Forelimb muscle (tissue), 1 donor: Measurements from ENCODE around the gene BCL11A. TPM values are rescaled to one million over a fixed set of nuclear protein-coding genes. Genes with fewer than 3 reads are reported as not detected.

Experiments used
- DNase-seq: peaks from one replicate; pipeline ENCODE4 v3.0.0-alpha.2; 2013; ENCODE audit warnings: low read depth
- polyA plus RNA-seq: library from polyadenylated mRNA; unstranded; fragments of 120-200 nt; gene quantifications from one replicate; pipeline ENCODE4 v1.2.1, GENCODE V29; 2013; ENCODE audit not compliant: insufficient read length

BCL11A gene
- polyA plus RNA-seq, 1 donor: 4.9 TPM

DNA sequence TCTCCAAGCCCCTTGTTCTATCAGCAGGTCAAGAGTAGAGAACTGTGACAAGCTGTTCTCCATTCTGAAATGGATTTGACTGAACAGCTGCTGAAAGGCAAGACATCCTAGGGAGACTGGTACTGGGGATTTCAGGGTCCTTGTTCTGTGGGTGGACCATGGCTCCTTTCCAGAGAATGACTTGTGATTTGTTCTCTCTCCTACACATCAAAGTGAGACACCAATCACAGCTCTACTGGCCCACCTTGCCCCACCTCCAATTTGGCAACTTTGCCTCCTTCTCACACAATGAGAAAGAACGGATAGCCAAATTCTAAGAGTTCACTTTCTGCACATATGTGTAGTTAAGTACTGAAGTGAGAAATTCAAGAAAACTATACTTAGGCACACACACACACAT lies 67.4 kb downstream of the BCL11A start:
- no peak for DNase-seq

GRCh38 chr2:60485550-60485949 lies 67.9 kb downstream of the BCL11A start:
- no peak for DNase-seq

DNA sequence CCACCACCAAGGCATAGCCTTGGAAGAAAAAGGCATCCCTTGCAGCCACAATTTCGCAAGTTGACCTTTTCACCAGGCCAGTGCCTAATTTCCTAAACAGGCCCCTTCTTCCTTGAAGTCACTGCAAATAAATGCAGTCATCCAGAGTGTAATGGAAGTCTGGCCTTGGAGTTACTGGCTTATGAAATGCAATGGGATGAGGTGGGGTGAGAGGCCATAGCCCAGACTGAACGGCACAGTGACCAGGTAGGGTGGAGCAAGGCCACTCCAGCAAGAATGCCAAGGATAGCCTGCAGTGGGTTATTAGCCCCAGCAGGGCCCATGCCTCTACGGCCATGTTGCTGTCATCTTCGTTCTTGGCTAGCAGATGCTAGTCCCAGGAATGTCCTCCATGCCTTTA lies 68.4 kb downstream of the BCL11A start:
- no peak for DNase-seq

- no peak for DNase-seq
Observed at GRCh38 chr2:60484133-60484645, 69.3 kb downstream of the BCL11A start.

- no peak for DNase-seq
Observed at GRCh38 chr2:60483401-60483800, 70.1 kb downstream of the BCL11A start.

GRCh38 chr2:60482222-60482621 lies 71.2 kb downstream of the BCL11A start:
- no peak for DNase-seq

- DNase-seq: no peak
Observed at GRCh38 chr2:60481257-60481656, 72.2 kb downstream of the BCL11A start.

- DNase-seq: no peak
Observed at GRCh38 chr2:60480089-60480773, 73.2 kb downstream of the BCL11A start.

DNA sequence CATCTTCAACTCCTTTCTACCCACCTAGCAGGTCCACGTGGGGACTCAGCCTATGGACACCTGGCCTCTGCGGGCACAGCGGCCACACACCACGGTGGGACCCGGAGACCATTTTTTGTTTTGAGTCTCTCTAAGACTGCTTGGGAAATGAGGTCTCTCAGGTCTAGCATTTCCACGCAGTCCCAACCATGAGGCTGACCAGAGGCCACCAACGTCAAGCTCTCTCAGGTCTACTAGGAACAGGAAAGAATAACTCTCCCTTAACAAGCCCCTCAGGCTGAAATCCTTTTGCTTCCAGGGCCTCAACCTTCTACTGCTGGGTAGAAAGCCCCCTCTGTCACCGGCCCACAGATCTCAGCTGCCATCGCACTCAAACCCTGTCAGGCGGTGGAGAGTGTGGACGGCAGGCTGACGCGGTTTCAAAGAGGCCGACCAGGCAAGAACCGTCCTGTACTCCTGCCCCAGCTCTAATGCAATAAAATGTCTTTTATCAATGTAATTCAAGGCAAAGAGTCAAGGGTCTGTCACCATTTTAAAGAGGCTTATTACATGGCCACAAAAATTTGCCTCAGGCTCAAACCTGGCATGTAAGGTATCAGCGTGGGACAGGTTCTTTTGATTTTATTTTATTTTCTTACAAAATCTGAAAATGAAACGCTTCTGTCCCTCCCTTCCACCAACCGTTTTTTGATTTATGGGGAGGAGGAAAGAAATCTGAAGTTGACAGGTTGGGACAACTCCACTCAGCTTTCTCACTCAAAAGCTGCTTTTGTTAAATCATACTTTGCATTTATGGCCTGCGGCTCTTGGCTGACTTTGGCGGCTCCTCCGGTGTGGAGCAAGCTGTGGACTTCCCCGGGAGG lies 74.0 kb downstream of the BCL11A start:
- no peak for DNase-seq

- DNase-seq: no peak
Observed at GRCh38 chr2:60478660-60479059, 74.8 kb downstream of the BCL11A start.

DNA sequence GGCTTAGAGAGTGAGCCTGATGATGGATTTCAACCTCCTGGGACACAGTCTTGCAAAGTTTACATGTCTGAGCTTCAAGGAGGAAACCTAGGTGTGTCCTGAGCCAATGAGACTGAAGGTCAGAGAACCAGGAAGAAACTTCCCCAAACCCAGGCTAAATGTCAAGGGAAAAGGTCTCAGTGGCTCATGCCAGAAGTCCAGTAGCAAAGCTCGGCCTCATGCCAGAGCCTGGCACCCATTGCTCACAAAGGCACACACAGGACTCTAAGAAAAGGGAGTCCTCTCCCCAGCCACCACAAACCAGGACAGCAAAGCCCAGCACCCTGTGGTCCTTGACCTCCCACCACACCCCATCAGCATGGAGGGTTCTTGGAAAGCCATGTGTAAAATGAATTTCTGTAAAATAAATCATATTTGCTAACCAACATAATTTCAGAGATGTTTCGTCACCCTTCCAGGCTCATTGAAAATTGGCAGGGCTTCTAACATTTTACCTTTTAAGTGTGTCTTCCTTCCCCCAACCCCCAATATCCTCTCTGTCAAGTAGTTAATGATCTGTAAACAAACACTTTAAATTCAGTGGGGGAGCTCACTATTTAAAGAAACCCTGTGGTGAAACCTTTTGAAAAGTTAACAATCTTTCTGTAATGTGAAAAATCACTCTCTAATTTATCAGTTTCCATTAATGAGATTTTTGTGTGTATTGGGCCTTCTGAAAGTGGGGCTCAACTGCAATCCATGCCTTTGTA lies 77.1 kb downstream of the BCL11A start:
- no peak for DNase-seq

DNA sequence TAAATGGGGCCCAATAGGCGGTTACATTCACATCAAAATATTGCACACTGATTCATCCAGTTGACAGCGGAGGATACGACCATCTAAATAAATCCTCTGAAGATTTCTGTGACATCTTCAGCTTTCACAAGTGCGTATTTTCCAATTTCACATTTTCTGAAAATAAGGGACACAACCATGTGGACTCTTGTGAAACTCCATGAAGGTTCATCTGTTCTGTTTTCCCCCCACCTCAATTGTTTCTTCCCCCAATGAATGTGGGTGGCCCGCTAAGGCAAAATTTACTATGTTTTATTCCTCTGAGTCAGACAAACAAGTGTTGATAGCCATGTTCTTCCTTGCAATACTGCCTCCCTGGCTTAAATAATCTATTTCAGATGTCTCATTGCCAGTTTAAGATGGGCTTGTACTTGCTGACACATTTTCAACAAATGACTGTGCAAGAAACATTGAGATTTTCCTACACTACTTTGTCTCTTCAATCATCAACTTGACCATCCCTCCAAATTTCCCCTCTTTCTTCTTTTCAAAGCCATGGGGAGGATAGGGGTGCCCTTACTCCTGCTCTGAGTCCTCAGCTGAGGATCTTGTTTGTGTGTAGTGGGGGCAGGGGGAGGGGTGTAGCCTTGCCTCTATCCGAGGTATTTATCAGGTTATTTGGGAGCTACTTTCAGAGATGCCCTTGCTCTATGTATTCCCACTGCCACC lies 78.2 kb downstream of the BCL11A start:
- DNase-seq: no peak

DNA sequence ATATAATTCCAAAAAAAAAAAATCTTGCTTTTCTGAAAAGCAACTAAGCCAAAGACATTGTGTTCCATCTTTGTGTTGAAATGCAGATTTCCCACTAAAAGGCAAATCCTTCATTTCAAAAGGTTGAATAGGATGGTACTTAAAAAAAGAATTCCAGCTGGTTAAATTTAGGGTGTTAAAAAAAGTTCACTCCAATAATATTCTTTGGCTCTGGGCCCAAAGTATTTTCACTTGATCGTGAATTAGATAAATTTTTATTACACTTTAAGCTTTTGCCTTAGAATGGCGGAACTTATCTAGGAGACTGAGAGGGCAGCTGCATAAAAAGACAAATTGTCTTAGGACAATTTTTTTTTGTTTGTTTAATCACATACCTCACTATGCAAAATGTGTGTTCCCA lies 79.2 kb downstream of the BCL11A start:
- no peak for DNase-seq

GRCh38 chr2:60473546-60473945 lies 79.9 kb downstream of the BCL11A start:
- DNase-seq: no peak

GRCh38 chr2:60472663-60473289 lies 80.7 kb downstream of the BCL11A start:
- no peak for DNase-seq

DNA sequence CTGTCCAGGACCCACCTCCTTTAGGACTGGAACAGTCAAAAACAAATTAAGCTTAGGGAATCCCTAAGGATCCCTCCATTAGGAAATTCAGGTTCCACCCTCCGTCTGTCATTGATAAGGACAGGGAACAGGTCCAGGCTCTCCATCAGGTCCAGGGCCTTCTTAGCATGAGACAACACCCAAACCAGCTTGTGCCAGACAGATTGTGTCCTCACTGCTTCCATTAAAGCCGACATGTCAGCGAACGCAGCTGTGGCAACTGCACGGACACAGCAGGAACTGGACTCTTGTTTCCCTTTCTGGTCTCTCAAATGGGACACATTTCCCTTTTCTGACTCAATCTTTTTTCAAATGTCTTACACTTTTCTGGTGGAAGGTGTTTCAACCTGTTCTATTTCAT lies 81.4 kb downstream of the BCL11A start:
- no peak for DNase-seq

GRCh38 chr2:60470340-60470739 lies 83.1 kb downstream of the BCL11A start:
- DNase-seq: no peak

DNA sequence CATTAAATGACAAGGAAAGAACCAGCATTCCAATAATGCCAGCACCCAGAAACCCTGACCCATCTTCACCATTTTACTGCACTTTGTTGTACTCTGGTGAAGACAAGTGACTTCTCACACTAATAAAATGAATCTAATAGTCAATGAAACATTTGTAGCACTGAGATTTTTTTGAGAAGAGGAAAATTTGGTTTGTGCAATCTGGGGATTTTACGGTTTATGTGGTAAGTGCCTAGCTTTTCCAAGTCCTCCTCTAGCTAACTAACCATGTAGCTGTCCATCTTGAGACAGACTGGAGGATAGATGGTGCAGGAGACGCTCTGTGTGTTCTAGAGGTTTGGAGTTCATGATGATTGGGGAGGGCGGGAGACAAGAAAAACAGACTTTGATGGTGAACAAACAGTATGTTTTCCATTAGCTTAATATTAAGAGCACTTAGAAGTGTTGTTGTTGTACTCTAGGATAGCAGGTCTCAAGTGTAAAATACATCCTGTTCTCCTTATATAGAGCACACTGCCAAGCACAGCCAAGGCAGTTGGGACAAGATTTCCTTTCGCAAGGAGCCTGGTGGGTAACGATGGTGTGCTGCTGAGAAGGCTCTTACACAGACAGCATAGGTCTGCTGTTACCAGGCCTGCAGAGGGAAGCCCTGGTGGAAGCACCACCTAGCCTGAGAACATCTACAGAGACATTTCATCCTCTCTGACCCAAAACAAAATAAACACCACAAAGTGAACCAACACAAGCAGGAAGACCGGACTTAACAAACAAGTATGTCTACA lies 83.7 kb downstream of the BCL11A start:
- DNase-seq: no peak

DNA sequence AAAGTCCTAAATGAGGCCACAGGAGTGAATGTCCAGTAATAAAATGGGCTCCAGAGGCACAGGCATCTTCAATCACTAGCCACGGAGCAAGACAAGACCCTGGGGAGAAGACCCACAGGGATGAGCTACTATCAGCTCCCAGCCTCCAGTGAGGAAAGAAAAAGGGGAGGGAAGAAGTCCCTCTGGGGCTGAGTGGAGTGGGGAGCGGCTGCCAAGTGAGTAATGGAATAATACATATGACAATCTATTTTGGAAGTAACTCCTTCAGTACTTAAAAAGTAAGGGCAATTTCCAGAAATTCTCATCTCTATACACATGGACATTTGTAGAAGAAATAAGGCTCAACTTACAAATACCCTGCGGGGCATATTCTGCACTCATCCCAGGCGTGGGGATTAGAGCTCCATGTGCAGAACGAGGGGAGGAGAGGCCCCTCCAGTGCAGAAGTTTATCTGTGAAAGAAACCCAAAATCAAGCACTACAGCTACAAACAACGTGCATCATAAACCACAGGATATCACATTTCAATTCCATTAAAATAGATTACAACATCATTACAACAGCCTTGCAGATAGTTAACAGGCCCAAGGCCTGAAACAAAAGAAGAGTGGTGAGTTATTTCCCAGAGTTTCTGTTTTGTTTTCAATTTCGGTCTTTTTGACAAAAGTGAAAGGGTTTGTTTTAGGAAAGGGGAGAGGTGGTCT lies 84.9 kb downstream of the BCL11A start:
- DNase-seq: no peak
